A549 (cell line): Measurements from ENCODE around the gene DTX4.

Experiments used
- CTCF ChIP-seq: fragments of >200 bp; sonication (Bioruptor Twin); formaldehyde crosslinking; IDR thresholded peaks from 3 replicates; pipeline ENCODE4 v1.5.1; 2016
- EHMT2 ChIP-seq: fragments of 200-600 bp; sonication (generic); IDR thresholded peaks from 2 replicates; pipeline ENCODE4 v1.6.1; 2016; ENCODE audit warnings: antibody characterized with exemption, low read depth, mild to moderate bottlenecking, moderate library complexity
- HDAC2 ChIP-seq: fragments of 200-600 bp; sonication (generic); IDR thresholded peaks from 2 replicates; pipeline ENCODE4 v1.6.1; 2016
- MAZ ChIP-seq: fragments of 150-350 bp; IDR thresholded peaks from 2 replicates; pipeline ENCODE4 v1.6.1; 2014; ENCODE audit warnings: antibody characterized with exemption, low read depth, low read length, borderline replicate concordance
- PHF8 ChIP-seq: fragments of 200-600 bp; sonication (generic); IDR thresholded peaks from 2 replicates; pipeline ENCODE4 v1.6.1; 2016; ENCODE audit warnings: low read depth, mild to moderate bottlenecking, antibody characterized with exemption, moderate library complexity, borderline replicate concordance
- POLR2A ChIP-seq: IDR thresholded peaks from 2 replicates; pipeline ENCODE4 v1.6.1; 2012; ENCODE audit warnings: mild to moderate bottlenecking, low read length
- RNF2 ChIP-seq: fragments of 200-600 bp; sonication (generic); IDR thresholded peaks from 2 replicates; pipeline ENCODE4 v1.6.1; 2016; ENCODE audit warnings: low read depth, mild to moderate bottlenecking, antibody characterized with exemption, moderate library complexity, borderline replicate concordance
- TP53 ChIP-seq: fragments of 250-450 bp; sonication (Bioruptor Pico); IDR thresholded peaks from 2 replicates; pipeline ENCODE4 v1.5.0; 2021; ENCODE audit warnings: mild to moderate bottlenecking, moderate library complexity
- USF2 ChIP-seq: fragments of 450-650 bp; IDR thresholded peaks from 2 replicates; pipeline ENCODE4 v1.6.1; 2014; ENCODE audit warnings: antibody characterized with exemption
- ZC3H11A ChIP-seq: fragments of 450-650 bp; IDR thresholded peaks from 2 replicates; pipeline ENCODE4 v1.6.1; 2014; ENCODE audit warnings: antibody characterized with exemption, mild to moderate bottlenecking
- TF ChIP-seq, protein P1 (sequence below): IDR thresholded peaks from 2 replicates; pipeline ENCODE4 v1.6.1; 2012

GRCh38 chr11:59195586-59195985 is 23.7 kb downstream of the DTX4 start:
- no peak for TF ChIP-seq TP53 (CRISPR knock-in tag)
- no peak for TF ChIP-seq CTCF
- TF ChIP-seq POLR2A = no peak
- TF ChIP-seq, protein P1, sequence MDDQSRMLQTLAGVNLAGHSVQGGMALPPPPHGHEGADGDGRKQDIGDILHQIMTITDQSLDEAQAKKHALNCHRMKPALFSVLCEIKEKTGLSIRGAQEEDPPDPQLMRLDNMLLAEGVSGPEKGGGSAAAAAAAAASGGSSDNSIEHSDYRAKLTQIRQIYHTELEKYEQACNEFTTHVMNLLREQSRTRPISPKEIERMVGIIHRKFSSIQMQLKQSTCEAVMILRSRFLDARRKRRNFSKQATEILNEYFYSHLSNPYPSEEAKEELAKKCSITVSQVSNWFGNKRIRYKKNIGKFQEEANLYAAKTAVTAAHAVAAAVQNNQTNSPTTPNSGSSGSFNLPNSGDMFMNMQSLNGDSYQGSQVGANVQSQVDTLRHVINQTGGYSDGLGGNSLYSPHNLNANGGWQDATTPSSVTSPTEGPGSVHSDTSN = no peak
- no peak for TF ChIP-seq HDAC2
- no peak for TF ChIP-seq PHF8
- no peak for TF ChIP-seq ZC3H11A
- TF ChIP-seq RNF2 = no peak
- TF ChIP-seq USF2 = no peak
- no peak for TF ChIP-seq MAZ
- TF ChIP-seq EHMT2 = no peak
